Muscle of leg (tissue), 11 donors: ENCODE results near the gene GNAQ. TPM values are rescaled to one million over a fixed set of nuclear protein-coding genes. Genes with fewer than 3 reads are reported as not detected.
"Not testable (repeated sequence)": the region's sequence is repeated elsewhere in the genome, so short reads cannot be mapped to it uniquely, and the experiment has no call there.

Experiments
- DNase-seq: peaks from one replicate; pipeline ENCODE4 v3.0.0; 2013
- H3K27ac ChIP-seq: one replicate; pipeline ENCODE4 v1.5.1; 2013; ENCODE audit warnings: mild to moderate bottlenecking, low read length, control low read depth
- H3K27me3 ChIP-seq: one replicate; pipeline ENCODE4 v1.6.1; 2013; ENCODE audit warnings: low read length; ENCODE audit not compliant: control insufficient read depth, insufficient read depth
- H3K36me3 ChIP-seq: one replicate; pipeline ENCODE4 v1.6.1; 2013; ENCODE audit warnings: low read length; ENCODE audit not compliant: control insufficient read depth, insufficient read depth
- H3K4me1 ChIP-seq: one replicate; pipeline ENCODE4 v1.6.1; 2013; ENCODE audit warnings: low read length; ENCODE audit not compliant: control insufficient read depth, insufficient read depth
- H3K4me3 ChIP-seq: one replicate; pipeline ENCODE4 v1.5.1; 2013; ENCODE audit warnings: low read length, control low read depth
- H3K9me3 ChIP-seq: replicated peaks from 2 replicates; pipeline ENCODE4 v1.6.1; 2013; ENCODE audit warnings: low read depth, low read length; ENCODE audit not compliant: control insufficient read depth
- WGBS: methylation state at CpG from one replicate; pipeline ENCODE4 v1.1.5; 2013; ENCODE audit warnings: missing lambda C conversion rate; ENCODE audit not compliant: insufficient coverage; 5-methylcytosine and 5-hydroxymethylcytosine counted together
- polyA plus RNA-seq, 8 donors: library from polyadenylated mRNA; unstranded; fragments of 120-200 nt; gene quantifications; one replicate each; pipeline versions ENCODE4 v1.2.1 to v1.2.3, GENCODE V29; 2013; ENCODE audit warnings: inconsistent platforms in 1 of 8, low replicate concordance in 1 of 8; ENCODE audit not compliant: insufficient read length in 8 of 8, insufficient read depth in 1 of 8
- total RNA-seq: library from RNA; stranded (reverse); fragments of 120-200 nt; gene quantifications from one replicate; pipeline ENCODE4 v1.2.4, GENCODE V29; 2013

Gene GNAQ
- total and polyA plus RNA-seq, 9 donors: 19.7 to 31.6 (median 27.0) TPM

DNA sequence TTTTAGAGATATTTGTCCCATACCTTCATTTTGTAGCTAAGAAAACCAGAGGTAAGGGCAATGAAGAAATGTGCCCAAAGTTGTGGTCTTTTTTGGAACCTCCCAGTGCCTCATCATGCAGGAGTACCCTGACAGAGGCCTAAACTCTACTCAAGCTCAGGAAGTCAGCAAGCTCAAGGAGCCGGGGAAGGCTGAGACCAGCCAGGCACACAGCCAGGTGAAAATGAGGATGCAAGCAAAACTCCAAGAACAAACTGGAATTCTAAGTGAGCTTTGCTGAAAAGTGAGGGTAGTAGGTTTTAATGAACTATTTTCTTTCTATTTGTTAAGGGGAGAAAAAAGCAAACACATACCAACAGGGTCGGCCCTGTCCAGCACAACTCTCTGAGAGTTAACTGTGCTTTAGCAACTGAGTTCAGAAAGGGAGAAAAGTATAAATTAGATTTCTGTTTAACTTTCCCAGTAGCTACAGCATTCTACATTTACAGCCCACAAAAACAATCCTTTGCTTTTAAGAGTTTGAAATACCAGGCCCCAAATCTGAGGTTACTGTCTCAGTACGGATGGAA is 146.4 kb downstream of the GNAQ start:
- H3K27ac ChIP-seq: no peak overlapping the region
- no peaks in the 10 kb centered on the region for H3K27me3 ChIP-seq
- H3K4me1 ChIP-seq: no peaks in the 10 kb centered on the region
- H3K4me3 ChIP-seq: no peak overlapping the region
- DNase-seq: peak; percentile 58
- no peaks in the 10 kb centered on the region for H3K36me3 ChIP-seq
- H3K9me3 ChIP-seq: no peaks in the 10 kb centered on the region
- 14% methylated on average over 1 of the region's 3 CpGs for WGBS

DNA sequence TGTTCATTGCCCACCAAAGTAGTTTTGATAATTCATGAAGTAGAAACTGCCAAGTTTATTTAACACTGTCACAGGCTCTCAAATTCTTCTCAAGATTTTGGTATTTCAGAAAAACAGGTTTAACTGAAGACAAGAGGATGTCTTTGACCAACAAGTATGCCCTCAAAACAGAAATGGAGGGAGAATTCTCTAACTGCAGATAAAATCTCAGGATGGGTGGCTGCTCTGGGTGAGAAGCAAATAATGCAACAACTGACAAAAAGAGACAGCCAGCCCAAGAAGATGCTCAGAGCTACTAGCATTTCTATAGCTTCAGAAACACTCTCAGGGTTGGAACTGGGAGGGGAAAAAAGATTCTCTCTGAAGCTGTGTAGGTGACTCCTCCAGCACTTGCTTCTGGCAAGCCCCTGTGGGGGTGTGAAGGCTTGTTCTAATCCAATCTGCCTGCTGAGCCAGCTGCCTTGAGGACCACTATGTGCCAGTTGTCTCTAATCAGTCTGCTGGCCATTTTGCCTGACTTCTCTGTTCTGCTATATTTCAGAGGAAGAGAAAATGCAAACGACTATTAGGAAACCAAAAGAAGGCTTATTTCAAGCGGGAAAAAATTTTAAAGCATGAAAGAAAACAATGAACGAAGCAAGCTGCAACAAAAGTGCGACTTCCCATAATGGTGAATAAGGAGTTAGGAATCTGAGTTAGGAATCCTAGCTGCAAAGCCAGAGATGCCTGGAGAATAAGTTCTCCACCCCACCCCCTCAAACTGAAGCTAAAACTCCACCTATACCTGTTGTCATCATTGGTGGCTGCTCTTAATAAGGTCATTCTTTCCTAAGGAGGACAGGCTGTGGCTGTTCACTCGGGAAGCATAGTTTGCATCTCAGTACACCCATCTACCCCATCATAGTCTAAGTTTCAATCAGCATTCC is 147.5 kb downstream of the GNAQ start:
- Histone ChIP-seq H3K27me3 (no peaks in the 10 kb centered on the region), H3K4me1 (no peaks in the 10 kb centered on the region), H3K4me3 (no peak overlapping the region), H3K9me3 (no peaks in the 10 kb centered on the region), H3K36me3 (no peaks in the 10 kb centered on the region), H3K27ac (no peak overlapping the region)
- WGBS: 51% methylated on average over 2 of the region's 5 CpGs
- peak; percentile 25 for DNase-seq

DNA sequence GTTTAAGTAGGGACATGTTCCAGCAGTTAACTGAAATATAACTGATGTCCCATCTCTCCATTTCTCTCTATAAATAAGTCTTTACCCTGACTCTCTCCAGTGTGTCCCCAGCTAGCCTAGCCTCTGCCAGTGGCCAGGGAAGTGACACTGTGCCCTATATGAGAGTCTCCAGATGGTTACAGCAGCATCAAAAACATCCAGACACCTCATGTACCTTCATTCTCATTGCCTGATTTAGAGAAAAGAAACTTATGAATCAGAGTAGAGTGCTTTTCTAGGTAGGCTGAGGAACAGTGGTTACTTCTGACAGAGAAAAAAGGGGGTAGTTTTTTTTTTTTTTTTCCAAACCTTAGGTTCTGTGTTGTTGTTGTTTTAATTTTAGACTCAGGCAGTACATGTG is 148.5 kb downstream of the GNAQ start:
- Histone ChIP-seq H3K27ac (no peak overlapping the region), H3K27me3 (no peaks in the 10 kb centered on the region), H3K36me3 (no peaks in the 10 kb centered on the region), H3K4me3 (no peak overlapping the region), H3K4me1 (no peaks in the 10 kb centered on the region), H3K9me3 (no peaks in the 10 kb centered on the region)
- DNase-seq: no peak

DNA sequence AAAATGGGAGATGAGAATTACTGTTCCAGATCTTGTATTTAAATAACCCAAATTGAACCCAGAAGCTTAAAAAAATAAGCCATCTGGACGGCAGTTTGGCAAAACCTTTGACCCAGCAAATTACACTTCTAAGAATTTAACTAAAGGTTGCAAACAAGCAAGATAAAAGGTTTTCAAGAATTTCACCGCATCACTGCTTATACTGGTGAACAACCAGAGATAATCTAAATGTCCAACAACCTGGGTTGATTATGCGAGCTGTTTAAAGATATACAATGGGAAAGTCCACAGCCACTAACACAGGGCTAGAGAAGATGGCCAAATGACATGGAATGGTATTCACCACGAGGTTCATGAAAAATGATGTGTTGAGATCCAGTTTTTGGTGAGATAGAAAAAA is 149.3 kb downstream of the GNAQ start:
- no CpG with 5 or more reads among the region's 4 CpGs for WGBS
- no peak overlapping the region for H3K4me3 ChIP-seq
- no peak overlapping the region for H3K27ac ChIP-seq
- no peaks in the 10 kb centered on the region for H3K4me1 ChIP-seq
- no peaks in the 10 kb centered on the region for H3K36me3 ChIP-seq
- no peaks in the 10 kb centered on the region for H3K27me3 ChIP-seq
- H3K9me3 ChIP-seq: no peaks in the 10 kb centered on the region
- DNase-seq: no peak

DNA sequence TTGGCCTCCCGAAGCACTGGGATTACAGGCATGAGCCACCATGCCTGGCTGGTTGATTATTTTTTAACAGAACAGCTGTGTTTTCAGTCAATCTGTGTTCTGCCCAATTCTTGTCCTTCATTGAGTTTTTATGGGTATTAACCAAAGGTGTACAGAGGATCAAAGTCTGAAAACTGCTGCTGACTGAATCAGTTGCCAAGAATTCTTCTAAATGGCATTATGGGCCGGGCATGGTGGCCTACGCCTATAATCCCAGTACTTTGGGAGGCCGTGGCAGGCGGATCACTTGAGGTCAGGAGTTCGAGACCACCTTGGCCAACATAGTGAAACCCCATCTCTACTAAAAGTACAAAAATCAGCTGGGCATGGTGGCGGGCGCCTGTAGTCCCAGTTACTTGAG is 150.0 kb downstream of the GNAQ start:
- 91% methylated on average over 8 of the region's 8 CpGs for WGBS
- not testable (repeated sequence) for H3K9me3 ChIP-seq, DNase-seq

DNA sequence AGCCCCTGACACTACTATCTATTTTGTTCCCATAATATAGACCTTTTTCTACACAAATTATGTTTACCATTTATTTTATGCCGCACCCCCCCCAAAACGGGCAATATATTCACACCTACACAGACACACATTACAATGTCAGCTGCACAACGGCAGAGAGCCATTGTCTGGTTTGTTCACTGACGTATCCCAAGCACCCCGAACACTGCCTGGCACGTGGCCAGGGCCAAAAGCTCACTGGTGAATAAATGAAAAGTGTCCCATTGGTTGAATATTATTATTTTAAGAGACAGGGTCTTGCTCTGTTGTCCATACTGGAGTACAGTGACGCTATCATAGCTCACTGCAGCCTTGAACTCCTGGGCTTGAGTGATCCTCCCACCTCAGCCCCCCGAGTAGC is 150.5 kb downstream of the GNAQ start:
- no peak for DNase-seq
- Histone ChIP-seq H3K27ac (no peak overlapping the region), H3K4me3 (no peak overlapping the region), H3K27me3 (no peaks in the 10 kb centered on the region), H3K4me1 (peaks cover 2% of the 10 kb centered on the region), H3K36me3 (no peaks in the 10 kb centered on the region), H3K9me3 (no peaks in the 10 kb centered on the region)
- WGBS: 100% methylated on average over 2 of the region's 8 CpGs

More for the DNA sequence above, 150.0 kb downstream of the GNAQ start:
- not testable (repeated sequence) for H3K36me3 ChIP-seq, H3K4me1 ChIP-seq, H3K27ac ChIP-seq, H3K27me3 ChIP-seq, H3K4me3 ChIP-seq

DNA sequence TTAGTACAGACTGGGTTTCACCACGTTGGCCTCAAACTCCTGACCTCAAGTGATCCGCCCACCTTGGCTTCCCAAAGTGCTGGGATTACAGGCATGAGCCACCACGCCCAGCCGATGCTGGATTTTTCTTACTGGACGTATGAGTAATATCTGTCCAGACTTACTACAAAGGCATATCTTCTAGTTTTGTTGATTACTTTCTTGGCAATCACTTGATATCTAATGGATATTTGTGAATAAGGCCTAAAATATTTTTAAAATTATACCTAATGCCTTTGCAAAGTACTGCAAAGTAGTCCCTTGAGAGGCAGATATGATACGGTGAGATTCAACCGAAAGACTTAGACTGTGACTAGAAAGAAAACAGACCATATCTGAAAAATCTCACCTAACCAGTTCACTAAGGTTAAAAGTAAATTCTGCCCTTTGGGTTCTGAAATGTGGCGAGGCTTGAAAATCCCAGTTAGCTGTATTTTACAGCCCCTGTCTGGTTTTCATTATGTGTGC is 152.1 kb downstream of the GNAQ start:
- peaks cover 2% of the 10 kb centered on the region for H3K9me3 ChIP-seq
- DNase-seq: no peak
- no peaks in the 10 kb centered on the region for H3K36me3 ChIP-seq
- no peak overlapping the region for H3K4me3 ChIP-seq
- H3K27me3 ChIP-seq: no peaks in the 10 kb centered on the region
- no CpG with 5 or more reads among the region's 8 CpGs for WGBS
- peaks cover 4% of the 10 kb centered on the region for H3K4me1 ChIP-seq
- no peak overlapping the region for H3K27ac ChIP-seq

DNA sequence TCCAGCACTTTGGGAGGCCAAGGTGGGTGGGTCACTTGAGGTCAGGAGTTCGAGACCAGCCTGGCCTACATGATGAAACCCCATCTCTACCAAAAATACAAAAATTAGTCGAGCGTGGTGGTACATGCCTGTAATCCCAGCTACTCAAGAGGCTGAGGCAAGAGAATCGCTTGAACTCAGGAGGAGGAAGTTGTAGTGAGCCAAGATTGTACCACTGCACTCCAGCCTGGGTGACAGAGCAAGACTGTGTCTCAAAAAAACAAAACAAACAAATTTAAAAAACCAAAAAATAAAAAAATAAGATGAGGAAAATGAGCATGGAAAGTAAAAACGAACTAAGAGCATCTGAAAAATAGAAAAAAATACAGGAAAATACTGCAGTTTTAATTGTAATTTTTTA is 152.8 kb downstream of the GNAQ start:
- not testable (repeated sequence) for H3K4me1 ChIP-seq, H3K27me3 ChIP-seq, H3K4me3 ChIP-seq, H3K27ac ChIP-seq, H3K36me3 ChIP-seq, DNase-seq, H3K9me3 ChIP-seq
- no CpG with 5 or more reads among the region's 5 CpGs for WGBS

DNA sequence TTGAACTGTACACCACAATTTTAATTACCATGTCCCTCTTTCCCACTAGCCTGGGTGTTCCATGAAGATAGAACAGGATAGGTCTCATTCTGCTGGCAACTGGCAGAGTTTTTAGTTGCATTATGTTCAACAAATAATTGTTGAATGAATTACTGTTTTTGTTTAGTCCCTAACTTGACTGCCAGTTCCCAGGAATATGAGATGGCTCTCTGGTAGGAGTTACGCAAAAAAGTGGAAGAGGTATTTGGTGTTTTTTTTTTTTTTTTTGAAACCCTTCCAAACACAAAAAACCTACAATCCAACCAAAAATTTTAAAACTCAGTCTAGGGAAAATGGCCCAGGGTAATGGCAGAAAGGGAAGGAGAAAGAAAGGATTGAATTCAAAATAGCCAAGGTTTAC is 153.6 kb downstream of the GNAQ start:
- WGBS: no CpG with 5 or more reads among the region's 1 CpG
- peaks cover 4% of the 10 kb centered on the region for H3K4me1 ChIP-seq
- DNase-seq: no peak
- H3K27ac ChIP-seq: no peak overlapping the region
- no peaks in the 10 kb centered on the region for H3K27me3 ChIP-seq
- no peaks in the 10 kb centered on the region for H3K36me3 ChIP-seq
- H3K4me3 ChIP-seq: no peak overlapping the region
- H3K9me3 ChIP-seq: peaks cover 2% of the 10 kb centered on the region

DNA sequence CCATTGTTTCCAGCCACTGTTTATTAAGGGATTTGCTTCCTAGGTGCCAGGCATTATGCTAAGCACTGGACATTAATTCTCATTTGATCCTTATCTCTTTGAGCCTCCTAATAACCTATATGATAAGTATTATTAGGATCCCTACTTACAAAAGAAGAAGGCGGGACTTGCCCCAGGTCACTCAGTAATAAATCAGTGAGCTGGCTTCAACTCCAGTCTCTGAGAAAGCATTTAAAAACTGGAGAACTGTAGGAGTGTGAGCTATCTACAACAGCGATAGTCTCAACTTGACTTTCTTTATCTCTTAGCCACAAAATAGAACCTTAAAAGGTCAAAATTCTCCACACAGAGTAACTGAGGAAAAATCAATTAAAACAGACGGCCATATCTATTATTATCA is 155.0 kb downstream of the GNAQ start:
- Histone ChIP-seq H3K27ac (no peak overlapping the region), H3K4me1 (peaks cover 4% of the 10 kb centered on the region), H3K36me3 (no peaks in the 10 kb centered on the region), H3K4me3 (no peak overlapping the region), H3K27me3 (no peaks in the 10 kb centered on the region), H3K9me3 (peaks cover 2% of the 10 kb centered on the region)
- DNase-seq: no peak
- no CpG with 5 or more reads among the region's 3 CpGs for WGBS
